Type B pancreatic cell (in vitro differentiated cells): ENCODE data around the gene TMEM156. TPM values are rescaled to one million over a fixed set of nuclear protein-coding genes. Genes with fewer than 3 reads are reported as not detected.

Source experiments
- DNase-seq: peaks from one replicate; pipeline ENCODE4 v3.0.0; 2021; ENCODE audit warnings: mixed read lengths; ENCODE audit not compliant: unreplicated experiment; ENCODE audit errors: extremely low spot score
- H3K27ac Mint-ChIP-seq: 2 replicates; pipeline ENCODE4 v1.8.0; 2021; ENCODE audit warnings: mild to moderate bottlenecking, mixed read lengths
- H3K27me3 Mint-ChIP-seq: 2 replicates; pipeline ENCODE4 v1.8.0; 2021; ENCODE audit warnings: mixed read lengths
- H3K36me3 Mint-ChIP-seq: 2 replicates; pipeline ENCODE4 v1.8.0; 2021; ENCODE audit warnings: mixed read lengths
- H3K4me1 Mint-ChIP-seq: one replicate; pipeline ENCODE4 v1.8.0; 2021; ENCODE audit warnings: mixed read lengths; ENCODE audit not compliant: unreplicated experiment
- H3K4me3 Mint-ChIP-seq: 2 replicates; pipeline ENCODE4 v1.8.0; 2021; ENCODE audit warnings: mild to moderate bottlenecking, mixed read lengths
- H3K9me3 Mint-ChIP-seq: 2 replicates; pipeline ENCODE4 v1.8.0; 2021; ENCODE audit warnings: mixed read lengths
- CTCF ChIP-seq: fragments of 200-600 bp; sonication (generic); conservative IDR thresholded peaks from 2 replicates; pipeline ENCODE4 v1.5.0; 2021; ENCODE audit warnings: antibody characterized with exemption, mild to moderate bottlenecking
- total RNA-seq: library from RNA; stranded (reverse); gene quantifications from 2 replicates; pipeline ENCODE4 v1.2.1, GENCODE V29; 2021; ENCODE audit warnings: low replicate concordance

TMEM156 gene
- total RNA-seq, 1 donor from 2014 or later, result not detected

- Mint-ChIP-seq H3K4me3 (no peak overlapping the region), H3K4me1 (no peaks in the 10 kb centered on the region), H3K27ac (no peak overlapping the region), H3K36me3 (no peaks in the 10 kb centered on the region), H3K27me3 (peaks cover 8% of the 10 kb centered on the region), H3K9me3 (peaks cover 13% of the 10 kb centered on the region)
- no peak for DNase-seq
- TF ChIP-seq CTCF, result no peak
Observed at GRCh38 chr4:38958453-38959190, 73.6 kb downstream of the TMEM156 start.

GRCh38 chr4:38957893-38958292, 74.3 kb downstream of the TMEM156 start:
- no peak for DNase-seq
- peaks cover 12% of the 10 kb centered on the region for H3K27me3 Mint-ChIP-seq
- H3K27ac Mint-ChIP-seq, result no peak overlapping the region
- TF ChIP-seq CTCF, result no peak
- peaks cover 13% of the 10 kb centered on the region for H3K9me3 Mint-ChIP-seq
- H3K4me3 Mint-ChIP-seq, result no peak overlapping the region
- H3K4me1 Mint-ChIP-seq, result no peaks in the 10 kb centered on the region
- H3K36me3 Mint-ChIP-seq, result no peaks in the 10 kb centered on the region

DNA sequence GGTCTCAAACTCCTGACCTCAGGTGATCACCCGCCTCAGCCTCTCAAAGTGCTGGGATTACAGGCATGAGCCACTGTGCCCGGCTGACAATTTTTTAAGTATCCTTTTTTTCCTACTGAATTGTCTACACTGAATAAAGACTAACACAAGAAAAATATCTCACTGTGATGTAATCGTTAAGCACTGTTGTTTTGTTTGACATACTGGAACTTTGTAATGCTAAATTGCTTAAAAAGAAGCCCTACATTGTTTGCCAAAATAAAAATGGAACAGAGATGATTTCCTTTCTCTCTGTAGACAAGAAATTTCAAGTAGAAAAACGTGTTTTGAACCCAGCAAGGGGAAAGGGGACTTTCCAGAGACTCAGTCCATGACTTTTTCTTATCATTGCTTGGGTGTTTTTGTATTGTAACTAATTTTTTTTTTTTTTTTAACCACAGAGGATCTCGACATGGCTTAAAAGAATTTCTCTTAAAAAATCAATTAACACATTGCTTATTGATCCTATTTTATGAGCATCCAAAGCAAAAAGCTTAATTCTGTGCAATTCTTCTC, 74.9 kb downstream of the TMEM156 start:
- no peak for TF ChIP-seq CTCF
- no peak overlapping the region for H3K4me3 Mint-ChIP-seq
- H3K36me3 Mint-ChIP-seq, result no peaks in the 10 kb centered on the region
- DNase-seq, result no peak
- peaks cover 13% of the 10 kb centered on the region for H3K9me3 Mint-ChIP-seq
- no peak overlapping the region for H3K27ac Mint-ChIP-seq
- H3K27me3 Mint-ChIP-seq, result peaks cover 16% of the 10 kb centered on the region
- H3K4me1 Mint-ChIP-seq, result no peaks in the 10 kb centered on the region

DNA sequence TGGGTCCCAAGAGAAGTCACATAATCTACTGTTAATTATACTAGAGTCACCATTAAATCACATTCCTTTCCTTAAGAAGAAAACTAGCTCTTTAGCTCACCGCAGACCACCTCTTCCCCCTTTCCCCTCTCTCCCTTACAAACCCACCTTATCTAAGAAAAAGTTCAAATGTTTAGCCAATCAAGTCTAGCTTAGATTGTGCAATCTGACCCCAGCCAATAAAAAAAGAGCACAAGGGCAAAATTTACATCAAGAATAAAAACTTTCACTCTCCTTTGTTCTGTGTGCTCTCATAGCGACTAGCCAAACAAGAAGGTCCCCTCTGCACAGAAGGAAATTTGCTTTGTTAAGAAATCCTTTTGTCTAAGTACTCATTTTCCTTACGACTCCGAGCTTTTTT, 76.3 kb downstream of the TMEM156 start:
- Mint-ChIP-seq H3K4me1 (peaks cover 4% of the 10 kb centered on the region), H3K4me3 (no peak overlapping the region), H3K27ac (no peak overlapping the region), H3K36me3 (no peaks in the 10 kb centered on the region), H3K9me3 (no peaks in the 10 kb centered on the region), H3K27me3 (peaks cover 15% of the 10 kb centered on the region)
- TF ChIP-seq CTCF, result no peak
- no peak for DNase-seq

DNA sequence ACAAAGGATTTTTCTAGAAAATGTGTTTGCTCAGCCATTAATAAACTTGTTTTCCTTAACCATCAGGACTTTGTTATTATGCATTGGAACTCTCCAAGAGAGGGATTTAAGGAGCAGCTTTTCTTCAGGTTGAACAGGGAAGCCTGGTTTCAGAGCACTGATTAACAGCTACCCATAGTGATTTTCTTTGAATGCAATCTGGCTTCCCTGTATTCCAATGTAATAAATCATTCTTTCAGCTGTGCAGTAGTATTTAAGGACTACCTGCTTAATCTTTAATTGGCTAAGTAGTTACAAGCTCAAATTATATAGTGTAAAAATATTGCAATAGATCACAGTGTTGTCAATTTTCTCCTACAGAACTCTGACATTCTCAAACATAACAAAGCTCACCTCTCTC, 77.5 kb downstream of the TMEM156 start:
- Mint-ChIP-seq H3K4me1 (peaks cover 5% of the 10 kb centered on the region), H3K36me3 (no peaks in the 10 kb centered on the region), H3K27me3 (peaks cover 15% of the 10 kb centered on the region), H3K9me3 (no peaks in the 10 kb centered on the region), H3K27ac (no peak overlapping the region), H3K4me3 (no peak overlapping the region)
- no peak for DNase-seq
- no peak for TF ChIP-seq CTCF
